ENCODE data around the gene KRTAP16-1. TPM values are rescaled to one million over a fixed set of nuclear protein-coding genes. Genes with fewer than 3 reads are reported as not detected.
"Not testable (repeated sequence)": the region's sequence is repeated elsewhere in the genome, so short reads cannot be mapped to it uniquely, and the experiment has no call there.

KRTAP16-1 gene
- total RNA-seq, result not detected in 2 replicates

- intact Hi-C loops (cut with micrococcal nuclease), result loop anchor here (1.0 kb wide), 1 partner anchor 132 kb away; no protein-coding TSS in a partner anchor
- ChIA-PET CTCF (interaction anchor here (0.7 to 1.3 kb wide), 3 partner anchors 13 to 399 kb away, joined by 3 to 4 read pairs (median 3); no protein-coding TSS in a partner anchor), POLR2A (interaction anchor here (0.7 to 1.1 kb wide), 4 partner anchors 14 to 752 kb away, joined by 3 to 5 read pairs (median 3); partner anchors contain the start of genes EIF1 and SMARCE1)
- Mint-ChIP-seq H3K27me3 (peaks cover 5% of the 10 kb centered on the region), H3K36me3 (ENCODE audit: low read depth) (no peaks in the 10 kb centered on the region), H3K4me1 (peaks cover 37% of the 10 kb centered on the region), H3K9me3 (no peaks in the 10 kb centered on the region), H3K4me3 (peak within 1 kb of the TSS; percentile 65), H3K27ac (peak within 1 kb of the TSS; percentile 88)
- TF ChIP-seq, protein P1, sequence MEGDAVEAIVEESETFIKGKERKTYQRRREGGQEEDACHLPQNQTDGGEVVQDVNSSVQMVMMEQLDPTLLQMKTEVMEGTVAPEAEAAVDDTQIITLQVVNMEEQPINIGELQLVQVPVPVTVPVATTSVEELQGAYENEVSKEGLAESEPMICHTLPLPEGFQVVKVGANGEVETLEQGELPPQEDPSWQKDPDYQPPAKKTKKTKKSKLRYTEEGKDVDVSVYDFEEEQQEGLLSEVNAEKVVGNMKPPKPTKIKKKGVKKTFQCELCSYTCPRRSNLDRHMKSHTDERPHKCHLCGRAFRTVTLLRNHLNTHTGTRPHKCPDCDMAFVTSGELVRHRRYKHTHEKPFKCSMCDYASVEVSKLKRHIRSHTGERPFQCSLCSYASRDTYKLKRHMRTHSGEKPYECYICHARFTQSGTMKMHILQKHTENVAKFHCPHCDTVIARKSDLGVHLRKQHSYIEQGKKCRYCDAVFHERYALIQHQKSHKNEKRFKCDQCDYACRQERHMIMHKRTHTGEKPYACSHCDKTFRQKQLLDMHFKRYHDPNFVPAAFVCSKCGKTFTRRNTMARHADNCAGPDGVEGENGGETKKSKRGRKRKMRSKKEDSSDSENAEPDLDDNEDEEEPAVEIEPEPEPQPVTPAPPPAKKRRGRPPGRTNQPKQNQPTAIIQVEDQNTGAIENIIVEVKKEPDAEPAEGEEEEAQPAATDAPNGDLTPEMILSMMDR (IDR thresholded peaks at IDR 0.05), result no peak
- ATAC-seq (ENCODE audit: low read depth) (peak; percentile 50), DNase-seq (no peak)
Observed at GRCh38 chr17:41308918-41309359, at the start of gene KRTAP16-1. Gene KRTAP16-1, minus strand, starts transcription at chr17:41309309. Its CDS starts 56 bp downstream, at chr17:41309253.

DNA sequence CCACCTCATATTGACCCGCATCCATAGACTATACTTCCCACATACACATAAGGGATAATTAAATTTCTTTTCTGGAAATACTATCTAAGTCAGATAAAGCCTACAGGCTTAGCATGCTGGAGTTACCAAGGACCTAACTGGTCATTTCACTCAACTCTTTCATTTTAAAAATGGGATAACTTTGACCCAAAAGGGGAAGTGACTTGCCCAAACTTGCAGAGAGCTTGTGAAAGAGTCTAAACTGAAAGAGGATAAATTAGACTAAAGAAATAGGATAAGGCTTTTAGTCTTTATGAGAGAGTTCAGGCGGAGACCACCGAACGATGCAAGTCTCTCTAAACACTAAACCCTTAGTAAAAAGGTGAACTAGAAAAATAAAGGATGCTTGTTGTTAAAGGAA, 45.4 kb upstream of the KRTAP16-1 start:
- ChIA-PET POLR2A (no interaction called here), CTCF (no interaction called here)
- H3K4me3 Mint-ChIP-seq, result no peak overlapping the region
- H3K27ac Mint-ChIP-seq, result no peak overlapping the region
- DNase-seq (no peak), ATAC-seq (ENCODE audit: low read depth) (no peak)
- peaks cover 2% of the 10 kb centered on the region for H3K9me3 Mint-ChIP-seq
- H3K4me1 Mint-ChIP-seq, result no peaks in the 10 kb centered on the region
- H3K36me3 Mint-ChIP-seq (ENCODE audit: low read depth), result no peaks in the 10 kb centered on the region
- intact Hi-C loops (cut with micrococcal nuclease), result no loop called here
- TF ChIP-seq, protein P1 (IDR thresholded peaks at IDR 0.05), result no peak
- peaks cover 22% of the 10 kb centered on the region for H3K27me3 Mint-ChIP-seq

GRCh38 chr17:41352597-41353366, 43.7 kb upstream of the KRTAP16-1 start:
- H3K27me3 Mint-ChIP-seq, result peaks cover 20% of the 10 kb centered on the region
- no peaks in the 10 kb centered on the region for H3K4me1 Mint-ChIP-seq
- H3K27ac Mint-ChIP-seq, result no peak overlapping the region
- peaks cover 2% of the 10 kb centered on the region for H3K9me3 Mint-ChIP-seq
- no peak for DNase-seq
- H3K4me3 Mint-ChIP-seq, result no peak overlapping the region
- intact Hi-C loops (cut with micrococcal nuclease), result no loop called here
- no peaks in the 10 kb centered on the region for H3K36me3 Mint-ChIP-seq (ENCODE audit: low read depth)
- CTCF ChIA-PET, result no interaction called here
- TF ChIP-seq, protein P1 (IDR thresholded peaks at IDR 0.05), result no peak
- POLR2A ChIA-PET, result no interaction called here
- no peak for ATAC-seq (ENCODE audit: low read depth)

GRCh38 chr17:41351177-41351576, 42.1 kb upstream of the KRTAP16-1 start:
- ATAC-seq (ENCODE audit: low read depth) (no peak), DNase-seq (no peak)
- Mint-ChIP-seq H3K4me1 (no peaks in the 10 kb centered on the region), H3K4me3 (no peak overlapping the region), H3K9me3 (no peaks in the 10 kb centered on the region), H3K27ac (no peak overlapping the region), H3K36me3 (ENCODE audit: low read depth) (no peaks in the 10 kb centered on the region), H3K27me3 (peaks cover 14% of the 10 kb centered on the region)
- intact Hi-C loops (cut with micrococcal nuclease), result no loop called here
- ChIA-PET POLR2A (interaction anchor here (0.7 kb wide), 1 partner anchor 13 kb away, joined by 7 read pairs; no protein-coding TSS in a partner anchor), CTCF (no interaction called here)
- TF ChIP-seq, protein P1 (IDR thresholded peaks at IDR 0.05), result no peak

- H3K36me3 Mint-ChIP-seq (ENCODE audit: low read depth); H3K27ac Mint-ChIP-seq; intact Hi-C loops (cut with micrococcal nuclease); DNase-seq; H3K4me1 Mint-ChIP-seq; H3K4me3 Mint-ChIP-seq; H3K9me3 Mint-ChIP-seq; ATAC-seq (ENCODE audit: low read depth); CTCF ChIA-PET: not testable (repeated sequence)
- H3K27me3 Mint-ChIP-seq, result peaks cover 12% of the 10 kb centered on the region
- POLR2A ChIA-PET, result interaction anchor here (0.7 kb wide), 1 partner anchor 13 kb away, joined by 7 read pairs; no protein-coding TSS in a partner anchor
Observed at GRCh38 chr17:41350381-41350878, 41.3 kb upstream of the KRTAP16-1 start, which contains the start of gene KRT33A. Gene KRT33A, minus strand, starts transcription at chr17:41350828. Its CDS starts 61 bp downstream, at chr17:41350767.
